Kidney glomerular epithelial cell (primary cell): ENCODE measurements around the gene FAR2.
"Not testable (repeated sequence)": the region's sequence is repeated elsewhere in the genome, so short reads cannot be mapped to it uniquely, and the experiment has no call there.

Experiments used
- DNase-seq: peaks from one replicate; lab custom pipeline; 2025; lab: John Stamatoyannopoulos, UW

Gene FAR2

GRCh38 chr12:29281371-29282005 is 132.4 kb downstream of the FAR2 start:
- DNase-seq: no peak

DNA sequence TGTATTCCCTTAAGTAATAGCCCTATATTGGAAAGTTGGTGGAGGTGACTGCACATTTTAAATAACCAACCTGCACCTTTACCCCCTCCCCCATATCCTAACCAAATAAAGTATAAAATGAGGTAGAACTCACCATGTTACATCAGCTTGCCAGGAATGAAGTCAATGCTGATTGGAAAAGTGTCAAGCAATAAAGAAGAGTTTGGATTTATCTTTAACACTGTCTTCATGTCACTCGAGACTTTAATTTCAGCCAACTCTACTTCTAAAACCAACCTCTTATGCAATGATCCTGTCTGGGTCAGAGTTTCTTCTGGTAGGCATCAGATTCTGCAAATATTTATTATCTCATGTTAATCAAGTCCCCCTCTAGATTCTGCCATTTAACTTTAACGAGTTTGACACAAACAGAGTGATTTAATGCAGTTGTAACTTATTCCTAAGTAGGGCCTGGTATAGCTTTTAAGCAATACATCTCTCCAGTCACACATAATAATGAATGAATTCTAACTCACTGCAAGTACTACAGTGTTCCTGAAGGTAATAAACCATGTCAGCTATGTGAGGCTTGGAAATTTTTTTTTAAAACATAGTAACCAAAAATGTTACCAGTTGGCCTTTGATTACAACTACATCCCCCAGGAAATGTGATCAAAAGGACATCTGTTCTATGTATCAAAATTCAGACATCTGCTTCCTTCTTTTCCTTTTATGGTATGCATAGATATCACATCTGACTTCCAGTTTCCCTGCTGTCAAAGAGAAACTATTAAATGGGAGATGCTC is 133.1 kb downstream of the FAR2 start:
- DNase-seq: no peak

- DNase-seq: no peak
Measured at GRCh38 chr12:29283969-29284700, 135.1 kb downstream of the FAR2 start.

DNA sequence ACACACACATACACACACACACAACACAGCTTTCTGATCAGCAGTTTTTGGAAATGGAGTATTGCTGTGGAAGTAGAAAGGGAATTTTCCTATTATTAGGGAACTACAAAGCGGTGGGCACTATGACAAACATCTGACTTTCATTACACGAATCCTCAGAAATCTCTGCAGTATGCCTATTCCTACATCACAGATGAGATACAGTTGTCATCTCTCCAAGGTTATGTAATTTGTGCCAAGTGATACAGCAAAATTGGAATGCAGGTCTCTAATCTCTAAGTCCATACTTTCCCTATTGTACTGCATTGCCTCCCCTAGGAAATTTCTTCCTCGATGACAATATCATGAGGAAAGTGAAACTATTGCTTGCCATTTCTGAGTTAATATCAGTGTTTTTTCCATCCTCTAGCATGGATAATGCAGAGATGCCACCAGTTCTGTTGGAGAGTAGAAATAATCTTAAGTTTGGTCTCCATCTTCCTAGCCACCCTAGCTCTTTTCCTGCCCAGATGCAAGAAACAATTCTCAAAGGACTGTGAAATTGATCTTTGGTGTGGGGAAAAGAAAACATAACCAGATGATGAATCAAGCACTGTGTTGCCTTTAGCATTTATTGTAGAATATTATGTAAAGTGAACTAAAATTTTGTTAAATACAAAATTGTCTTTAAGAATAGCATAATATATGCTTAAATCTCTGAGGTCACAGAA is 137.2 kb downstream of the FAR2 start:
- DNase-seq: no peak

- DNase-seq: no peak
Measured at GRCh38 chr12:29287622-29288021, 138.5 kb downstream of the FAR2 start.

GRCh38 chr12:29288031-29288430 is 139.0 kb downstream of the FAR2 start:
- DNase-seq: no peak

- DNase-seq: not testable (repeated sequence)
Measured at GRCh38 chr12:29290475-29290874, 141.4 kb downstream of the FAR2 start.

- peak; percentile 13 for DNase-seq
Measured at GRCh38 chr12:29291226-29291625, 142.1 kb downstream of the FAR2 start.

DNA sequence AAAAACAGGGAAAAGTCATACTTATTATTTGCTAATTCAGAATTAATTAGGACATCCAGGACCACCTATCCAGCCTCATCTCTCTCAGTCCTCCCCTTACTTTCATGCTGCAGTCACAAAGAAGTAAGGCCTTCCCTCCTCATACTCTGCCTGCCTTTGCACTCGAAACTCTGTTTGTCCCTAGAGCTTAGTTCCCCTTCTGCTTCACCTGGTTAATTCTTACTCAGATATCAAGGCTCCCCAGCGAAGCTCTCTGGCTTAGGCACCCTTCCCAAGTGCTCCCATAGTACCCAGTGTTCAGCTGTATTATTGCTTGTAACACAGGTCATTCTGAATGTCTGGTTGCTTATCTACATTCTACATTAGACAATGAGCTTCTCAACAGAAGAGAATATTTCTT is 150.6 kb downstream of the FAR2 start:
- no peak for DNase-seq

GRCh38 chr12:29301114-29301513 is 152.0 kb downstream of the FAR2 start:
- DNase-seq: no peak

GRCh38 chr12:29304388-29304787 is 155.3 kb downstream of the FAR2 start:
- no peak for DNase-seq

DNA sequence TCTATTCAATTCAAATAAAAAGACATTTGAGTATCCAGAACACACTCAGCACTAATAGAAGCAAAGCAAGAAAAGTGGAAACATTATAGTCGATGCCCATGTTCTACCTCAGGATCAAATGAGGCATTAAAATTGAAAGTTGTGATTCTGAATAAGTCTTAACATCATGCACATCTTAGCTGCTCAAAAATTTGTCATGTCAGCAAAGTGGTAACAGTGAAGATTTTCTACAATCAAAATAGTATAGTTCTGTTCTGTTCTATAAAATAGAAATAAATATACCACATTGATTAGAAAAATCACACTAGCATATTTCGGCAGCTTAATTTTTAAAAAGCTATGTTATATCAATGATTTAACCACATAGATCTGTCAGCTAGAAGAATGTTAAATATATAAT is 157.2 kb downstream of the FAR2 start:
- DNase-seq: no peak

- no peak for DNase-seq
Measured at GRCh38 chr12:29306682-29307081, 157.6 kb downstream of the FAR2 start.

DNA sequence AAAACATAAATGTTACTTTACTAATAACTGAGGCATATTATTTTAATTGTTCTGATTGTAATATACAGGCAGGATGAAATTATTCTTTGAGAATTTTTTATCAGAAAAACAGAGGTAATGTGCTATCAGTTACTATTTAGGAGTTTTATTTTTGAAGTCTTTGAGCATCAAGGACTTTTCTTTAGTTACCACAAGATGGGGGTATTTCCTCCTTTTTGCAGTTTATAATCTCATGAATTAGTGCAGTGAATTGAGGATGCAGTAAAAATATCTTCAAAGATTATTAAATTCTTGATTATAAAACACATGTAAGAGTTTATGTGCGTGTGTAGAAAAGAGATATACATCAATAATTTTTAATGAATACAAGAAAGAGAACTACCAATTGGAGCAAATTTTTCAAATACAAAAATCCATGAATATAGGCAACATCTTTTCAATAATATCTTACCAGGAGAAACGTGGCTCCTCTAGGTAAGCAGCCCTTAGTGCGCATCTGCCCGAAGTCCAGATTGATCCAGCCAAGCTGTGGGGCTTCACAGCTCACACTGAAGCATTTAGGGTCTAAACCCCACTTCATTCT is 160.3 kb downstream of the FAR2 start:
- DNase-seq: no peak

DNA sequence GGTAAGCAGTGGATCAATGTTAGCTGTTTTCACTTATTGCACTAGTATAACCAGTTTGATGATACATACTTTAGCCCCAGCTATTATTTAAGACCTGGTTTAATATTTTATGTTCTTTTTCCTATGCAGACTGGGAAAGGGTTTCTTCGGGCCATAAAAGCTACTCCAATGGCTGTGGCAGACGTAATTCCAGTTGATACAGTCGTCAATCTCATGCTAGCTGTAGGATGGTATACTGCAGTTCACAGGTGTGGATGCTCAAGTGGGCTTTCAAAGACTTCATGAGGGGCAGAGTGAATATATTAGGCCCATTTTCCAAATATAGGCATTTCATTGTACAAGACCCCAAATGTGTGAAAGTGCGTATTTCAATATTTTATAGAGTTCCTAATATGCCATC is 161.8 kb downstream of the FAR2 start:
- no peak for DNase-seq

- no peak for DNase-seq
Measured at GRCh38 chr12:29314416-29314815, 165.3 kb downstream of the FAR2 start.

DNA sequence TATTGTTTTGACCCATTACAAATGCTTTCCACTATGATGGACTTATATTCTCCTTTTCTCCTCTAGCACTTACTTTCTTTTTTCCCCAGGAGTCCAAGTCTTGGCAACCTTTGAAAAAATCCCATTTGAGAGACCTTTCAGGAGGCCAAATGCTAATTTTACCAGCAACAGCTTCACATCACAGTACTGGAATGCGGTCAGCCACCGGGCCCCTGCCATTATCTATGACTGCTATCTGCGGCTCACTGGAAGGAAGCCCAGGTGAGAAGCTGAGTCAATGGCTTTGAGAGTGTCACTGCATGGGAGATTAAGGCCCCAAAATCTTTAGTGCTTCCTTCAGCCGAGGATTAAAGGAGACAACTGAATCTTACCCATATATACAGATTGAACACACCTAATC is 167.7 kb downstream of the FAR2 start:
- no peak for DNase-seq

- peak; percentile 73 for DNase-seq
Measured at GRCh38 chr12:29317556-29318363, 168.7 kb downstream of the FAR2 start.

DNA sequence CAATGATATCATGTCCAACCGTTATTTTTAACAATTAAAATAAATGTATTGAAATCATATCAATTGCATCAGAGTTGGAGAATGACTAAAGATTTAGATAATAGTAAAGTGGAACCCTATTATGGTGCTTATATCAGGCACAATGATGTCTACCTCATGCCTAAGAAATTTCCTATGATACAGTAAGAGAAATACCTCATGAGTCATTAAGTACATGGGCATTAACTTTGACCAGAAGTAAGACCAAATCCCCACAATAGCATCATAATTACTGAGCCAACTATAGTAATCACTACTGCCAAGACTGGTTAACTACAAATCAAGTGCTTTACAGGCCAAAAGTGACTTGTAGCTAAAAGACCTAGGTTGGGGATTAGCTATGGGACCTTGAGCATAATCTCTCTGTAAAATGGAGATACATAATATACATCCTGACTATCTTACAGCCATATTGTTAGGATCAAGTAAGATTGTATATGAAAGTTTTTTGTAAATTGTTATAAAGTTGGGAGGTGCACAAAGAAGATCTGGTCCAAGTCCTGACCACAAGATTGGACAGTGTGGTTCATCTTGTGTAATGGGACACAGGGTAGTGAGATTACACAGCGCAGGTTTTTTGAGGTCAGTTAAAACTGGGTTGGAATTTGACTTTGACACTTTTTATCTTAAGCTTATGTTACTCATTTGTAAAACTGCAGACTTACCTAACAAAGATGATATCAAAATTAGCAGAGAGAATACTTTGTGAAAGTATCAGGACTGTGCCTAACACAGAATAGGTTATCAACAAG is 171.4 kb downstream of the FAR2 start:
- peak; percentile 88 for DNase-seq

- no peak for DNase-seq
Measured at GRCh38 chr12:29322157-29322556, 173.1 kb downstream of the FAR2 start.
